Endothelial cell of umbilical vein (primary cell): Measurements from ENCODE around the gene DDX46. TPM values are rescaled to one million over a fixed set of nuclear protein-coding genes. Genes with fewer than 3 reads are reported as not detected.
"Not testable (repeated sequence)": the region's sequence is repeated elsewhere in the genome, so short reads cannot be mapped to it uniquely, and the experiment has no call there.

Experiments used
- BruUV-seq: library from RNA; stranded (reverse); fragments of 400-500 nt; replicated peaks from 2 replicates; lab custom pipeline; 2021; lab: Mats Ljungman, UMichigan
- CTCF ChIA-PET: fragments of 300-600, 350-600 bp; sonication (Branson Sonifier 250); formaldehyde crosslinking; loops from one replicate; lab custom pipeline; 2021; ENCODE audit warnings: antibody characterized with exemption, inconsistent platforms; lab: Charles Lee
- POLR2A ChIA-PET: fragments of 300-600, 350-600 bp; sonication (Branson Sonifier 250); formaldehyde crosslinking; loops from one replicate; lab custom pipeline; 2021; ENCODE audit warnings: antibody characterized with exemption, inconsistent platforms; lab: Charles Lee
- DNase-seq: peaks from one replicate; pipeline ENCODE4 v3.0.0-alpha.2; 2011; ENCODE audit warnings: low read depth, low spot score
- FAIRE-seq: peaks from 2 replicates; lab custom pipeline; 2011; peaks lifted over from hg19 to GRCh38; lab: Jason Lieb, UNC
- H2AFZ ChIP-seq: 2 replicates; pipeline ENCODE4 v1.6.0; 2012; ENCODE audit warnings: low read depth, low read length, control low read depth, inconsistent platforms
- H3K27ac ChIP-seq: 2 replicates; pipeline ENCODE4 v1.5.1; 2011; ENCODE audit warnings: low read depth, mild to moderate bottlenecking, control low read depth, low read length, moderate library complexity; ENCODE audit not compliant: insufficient read depth
- H3K27me3 ChIP-seq, 2 experiments: 2 replicates each; pipeline versions ENCODE4 v1.6.0 to v1.6.1; 2011; ENCODE audit warnings: low read length in 2 of 2, mixed read lengths in 1 of 2; ENCODE audit not compliant: control insufficient read depth in 2 of 2, insufficient read depth in 2 of 2
- H3K36me3 ChIP-seq, 2 experiments: 2 replicates in 1 of 2; 3 replicates in 1 of 2; pipeline ENCODE4 v1.5.1; 2011; ENCODE audit warnings: low read length in 2 of 2, mild to moderate bottlenecking in 1 of 2, moderate library complexity in 1 of 2; ENCODE audit not compliant: control insufficient read depth in 2 of 2, insufficient read depth in 2 of 2; ENCODE audit errors: extremely low read depth in 1 of 2
- H3K4me1 ChIP-seq: 3 replicates; pipeline ENCODE4 v1.5.1; 2011; ENCODE audit warnings: mild to moderate bottlenecking, low read length; ENCODE audit not compliant: control insufficient read depth, insufficient read depth; ENCODE audit errors: extremely low read depth
- H3K4me2 ChIP-seq: 2 replicates; pipeline ENCODE4 v1.6.1; 2011; ENCODE audit warnings: low read length, control low read depth, mixed read lengths; ENCODE audit not compliant: insufficient read depth
- H3K4me3 ChIP-seq, 3 experiments: fragments of 200-600 bp in 1 of 3; sonication (generic), shearing (Covaris generic) in 1 of 3; replicated peaks in 1 of 3; 2 replicates each; pipeline ENCODE4 v1.5.1; 2011 to 2016; ENCODE audit warnings: control low read depth in 3 of 3, low read length in 3 of 3, mild to moderate bottlenecking in 2 of 3, inconsistent platforms in 1 of 3, low read depth in 1 of 3, moderate library complexity in 1 of 3; ENCODE audit not compliant: insufficient read depth in 1 of 3
- H3K79me2 ChIP-seq: 2 replicates; pipeline ENCODE4 v1.6.0; 2012; ENCODE audit warnings: low read length, inconsistent platforms; ENCODE audit not compliant: control insufficient read depth, insufficient read depth
- H3K9ac ChIP-seq: replicated peaks from 2 replicates; pipeline ENCODE3; 2011; ENCODE audit warnings: low read length, control low read depth; ENCODE audit not compliant: insufficient read depth; ENCODE audit errors: extremely low read depth
- H3K9me1 ChIP-seq: replicated peaks from 3 replicates; pipeline ENCODE4 v1.6.0; 2011; ENCODE audit warnings: mild to moderate bottlenecking, low read length; ENCODE audit not compliant: control insufficient read depth, insufficient read depth; ENCODE audit errors: extremely low read depth
- H3K9me3 ChIP-seq: replicated peaks from 2 replicates; pipeline ENCODE4 v1.5.1; 2012; ENCODE audit warnings: low read length, inconsistent platforms; ENCODE audit not compliant: control insufficient read depth, insufficient read depth
- H4K20me1 ChIP-seq: replicated peaks from 2 replicates; pipeline ENCODE3; 2011; ENCODE audit warnings: mild to moderate bottlenecking, low read length; ENCODE audit not compliant: control insufficient read depth, insufficient read depth; ENCODE audit errors: extremely low read depth
- CTCF ChIP-seq, 2 donors: IDR thresholded peaks; 1 replicate in 1 of 2; 2 replicates in 1 of 2; pipeline ENCODE4 v1.5.1; 2011; ENCODE audit warnings: low read length in 2 of 2, mild to moderate bottlenecking in 2 of 2, moderate library complexity in 2 of 2, control low read depth in 1 of 2, inconsistent platforms in 1 of 2, low read depth in 1 of 2; ENCODE audit not compliant: insufficient read depth in 1 of 2; ENCODE audit errors: extremely low read depth in 1 of 2
- EZH2 ChIP-seq: IDR thresholded peaks from 2 replicates; pipeline ENCODE4 v1.6.1; 2012; ENCODE audit warnings: borderline replicate concordance, low read depth, mild to moderate bottlenecking, moderate library complexity, low read length, inconsistent platforms; ENCODE audit not compliant: severe bottlenecking
- FOS ChIP-seq: IDR thresholded peaks from 2 replicates; pipeline ENCODE4 v1.6.1; 2011; ENCODE audit warnings: mild to moderate bottlenecking, low read length, moderate library complexity, borderline replicate concordance; ENCODE audit not compliant: insufficient read depth
- GATA2 ChIP-seq: IDR thresholded peaks from 2 replicates; pipeline ENCODE4 v1.7.0; 2011; ENCODE audit warnings: low read depth, mild to moderate bottlenecking, moderate library complexity, mixed read lengths, low read length; ENCODE audit not compliant: insufficient read length, insufficient read depth
- JUN ChIP-seq: IDR thresholded peaks from 2 replicates; pipeline ENCODE4 v1.6.1; 2011; ENCODE audit warnings: borderline replicate concordance, low read depth; ENCODE audit not compliant: insufficient read length, insufficient read depth
- MAX ChIP-seq: IDR thresholded peaks from 2 replicates; pipeline ENCODE4 v1.6.1; 2011; ENCODE audit not compliant: insufficient read depth, insufficient read length
- MYC ChIP-seq: IDR thresholded peaks from one replicate; pipeline ENCODE4 v1.6.1; 2011; ENCODE audit warnings: mild to moderate bottlenecking, low read depth, low read length
- POLR2A ChIP-seq: IDR thresholded peaks from 2 replicates; pipeline ENCODE4 v1.6.1; 2012; ENCODE audit warnings: low read depth, mild to moderate bottlenecking, control low read depth, low read length
- POLR2AphosphoS5 ChIP-seq: IDR thresholded peaks from 2 replicates; pipeline ENCODE4 v1.6.1; 2012; ENCODE audit warnings: low read depth, mild to moderate bottlenecking, control low read depth, low read length, moderate library complexity; ENCODE audit not compliant: insufficient read depth
- dilution Hi-C: fragments of 300-500 bp; cut with MboI; formaldehyde crosslinking; loops from one replicate; pipeline ENCODE4 v1.15.0; 2019; ENCODE audit warnings: low sequenced_read_pairs; ENCODE audit not compliant: extremely low pct_ligation_motif_present
- intact Hi-C: fragments of 100-400 bp; cut with micrococcal nuclease; formaldehyde crosslinking; loops from one replicate; pipeline ENCODE4 v1.10.0; 2022
- polyA plus RNA-seq, 4 experiments: library from polyadenylated mRNA; depleted of rRNA in 3 of 4; stranded (reverse) in 3 of 4; unstranded in 1 of 4; fragments of >200 nt; gene quantifications; 2 replicates each; pipeline versions ENCODE4 v1.2.1 to v1.2.3, GENCODE V29; 2011 to 2012; ENCODE audit warnings: missing spikeins in 1 of 4
- total RNA-seq: library from RNA; stranded (reverse); gene quantifications from 2 replicates; pipeline ENCODE4 v1.2.3, GENCODE V29; 2021

The DDX46 gene
- total and polyA plus RNA-seq, 2 donors (not counting 3 experiments of a cell fraction or from before 2014, with no cell fraction given), result 16.0 to 65.2 TPM

GRCh38 chr5:134758176-134758503, 439 bp upstream of the DDX46 start:
- ChIA-PET POLR2A (interaction anchor here (0.6 to 1.3 kb wide), 2 partner anchors 20 to 59 kb away, joined by 3 to 10 read pairs; partner anchors contain the start of gene CAMLG), CTCF (interaction anchor here (0.9 to 5.4 kb wide), 5 partner anchors 13 to 147 kb away, joined by 3 to 37 read pairs (median 3); partner anchors contain the start of genes CAMLG and PCBD2)
- intact Hi-C loops, result loop anchor here (1.0 to 5.0 kb wide), 3 partner anchors 20 to 291 kb away; partner anchors contain the start of gene CAMLG
- TF ChIP-seq JUN, result no peak
- TF ChIP-seq GATA2, result no peak
- TF ChIP-seq POLR2A, result no peak
- no peak for TF ChIP-seq MYC
- no peak for TF ChIP-seq FOS
- TF ChIP-seq EZH2, result no peak
- no peak for TF ChIP-seq MAX
- no peak for TF ChIP-seq CTCF (IDR thresholded peaks at IDR 0.05; ENCODE audit: extremely low read depth in 1 of 2, insufficient read depth in 1 of 2, low read depth in 1 of 2, low read length in 2 of 2)
- no peak for TF ChIP-seq POLR2AphosphoS5
- H3K79me2 ChIP-seq, result peaks cover 42% of the 10 kb centered on the region
- peak overlapping the region; percentile 85 for H2AFZ ChIP-seq
- no peaks in the 10 kb centered on the region for H3K27me3 ChIP-seq
- H4K20me1 ChIP-seq, result no peaks in the 10 kb centered on the region
- BruUV-seq, result TSS peak; percentile 48
- DNase-seq (no peak), FAIRE-seq (no peak)
- H3K4me2 ChIP-seq, result peak overlapping the region; percentile 81
- peaks cover 15% of the 10 kb centered on the region for H3K4me1 ChIP-seq
- H3K4me3 ChIP-seq, result peak overlapping the region in 2 of 3 experiments; percentile 57 to 76
- peak overlapping the region; percentile 32 for H3K9ac ChIP-seq
- H3K27ac ChIP-seq, result peak overlapping the region; percentile 27
- no peaks in the 10 kb centered on the region for H3K9me1 ChIP-seq
- no peaks in the 10 kb centered on the region for H3K36me3 ChIP-seq
- dilution Hi-C loops, result no loop called here
- no peaks in the 10 kb centered on the region for H3K9me3 ChIP-seq

GRCh38 chr5:134767528-134768291, 9.1 kb downstream of the DDX46 start:
- POLR2A ChIA-PET, H3K4me2 ChIP-seq, H2AFZ ChIP-seq, H3K4me1 ChIP-seq, FAIRE-seq, H3K9ac ChIP-seq, H3K27ac ChIP-seq, CTCF ChIA-PET, H4K20me1 ChIP-seq, BruUV-seq, H3K9me3 ChIP-seq, intact Hi-C loops, dilution Hi-C loops, H3K4me3 ChIP-seq, H3K9me1 ChIP-seq, DNase-seq, H3K27me3 ChIP-seq: not testable (repeated sequence)
- H3K79me2 ChIP-seq, result peaks cover 12% of the 10 kb centered on the region
- peaks cover 0 to 13% of the 10 kb centered on the region in 2 experiments for H3K36me3 ChIP-seq
